GF-D8 (cell line): ENCODE measurements around the gene C17orf100.
"Not testable (repeated sequence)": the region's sequence is repeated elsewhere in the genome, so short reads cannot be mapped to it uniquely, and the experiment has no call there.

Experiments used
- DNase-seq: peaks from one replicate; lab custom pipeline; 2025; lab: John Stamatoyannopoulos, UW

The C17orf100 gene

GRCh38 chr17:6641247-6641863 lies 10.2 kb upstream of the C17orf100 start:
- DNase-seq: no peak

DNA sequence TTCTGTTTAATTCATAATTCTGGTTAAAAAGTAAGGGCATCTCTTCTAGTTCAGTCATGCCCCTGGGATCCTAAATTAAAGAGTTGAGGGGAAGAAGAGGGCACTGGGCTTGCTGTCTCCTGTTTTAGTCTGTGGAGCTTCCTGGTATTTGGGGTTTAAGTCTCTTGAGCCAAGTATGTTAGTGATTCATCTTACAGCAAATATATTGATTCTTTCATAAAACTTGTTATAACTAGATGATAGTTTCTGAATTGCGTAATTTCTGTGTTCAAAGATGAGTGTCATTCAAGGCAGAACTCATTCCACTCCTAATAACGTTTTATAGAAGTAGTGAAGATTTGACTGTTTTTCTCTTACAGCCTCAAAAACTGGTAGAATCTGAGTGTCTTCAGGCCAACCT lies 9.0 kb upstream of the C17orf100 start:
- DNase-seq: no peak

- no peak for DNase-seq
Observed at GRCh38 chr17:6643451-6644125, 8.0 kb upstream of the C17orf100 start.

GRCh38 chr17:6648181-6648580 lies 3.4 kb upstream of the C17orf100 start:
- DNase-seq: no peak

DNA sequence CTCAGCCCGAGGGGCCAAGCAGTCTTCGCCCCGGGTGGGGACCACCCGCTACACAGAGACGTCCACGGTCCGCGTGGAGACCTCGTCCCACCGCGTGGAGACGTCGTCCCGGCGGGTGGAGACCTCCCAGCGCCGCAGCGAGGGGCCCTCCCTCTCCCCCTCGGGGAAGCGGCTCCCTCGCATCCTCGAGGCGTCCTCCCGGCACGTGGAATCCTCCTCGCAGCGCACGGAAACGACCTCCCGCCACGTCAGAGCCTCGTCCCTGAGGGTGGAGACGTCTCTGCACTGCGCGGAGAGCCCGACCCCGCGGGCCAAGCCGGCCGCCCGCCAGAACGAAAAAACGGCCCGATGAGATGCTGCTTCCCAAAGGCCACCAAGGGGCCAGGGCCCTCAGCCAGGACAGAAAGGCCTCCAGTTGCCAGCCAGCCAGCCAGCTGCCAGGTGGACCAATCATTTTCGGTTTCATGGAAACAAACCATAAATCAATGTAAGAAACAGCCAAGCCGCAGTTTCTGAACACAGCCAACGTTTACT lies 424 bp downstream of the C17orf100 start:
- peak; percentile 21 for DNase-seq

DNA sequence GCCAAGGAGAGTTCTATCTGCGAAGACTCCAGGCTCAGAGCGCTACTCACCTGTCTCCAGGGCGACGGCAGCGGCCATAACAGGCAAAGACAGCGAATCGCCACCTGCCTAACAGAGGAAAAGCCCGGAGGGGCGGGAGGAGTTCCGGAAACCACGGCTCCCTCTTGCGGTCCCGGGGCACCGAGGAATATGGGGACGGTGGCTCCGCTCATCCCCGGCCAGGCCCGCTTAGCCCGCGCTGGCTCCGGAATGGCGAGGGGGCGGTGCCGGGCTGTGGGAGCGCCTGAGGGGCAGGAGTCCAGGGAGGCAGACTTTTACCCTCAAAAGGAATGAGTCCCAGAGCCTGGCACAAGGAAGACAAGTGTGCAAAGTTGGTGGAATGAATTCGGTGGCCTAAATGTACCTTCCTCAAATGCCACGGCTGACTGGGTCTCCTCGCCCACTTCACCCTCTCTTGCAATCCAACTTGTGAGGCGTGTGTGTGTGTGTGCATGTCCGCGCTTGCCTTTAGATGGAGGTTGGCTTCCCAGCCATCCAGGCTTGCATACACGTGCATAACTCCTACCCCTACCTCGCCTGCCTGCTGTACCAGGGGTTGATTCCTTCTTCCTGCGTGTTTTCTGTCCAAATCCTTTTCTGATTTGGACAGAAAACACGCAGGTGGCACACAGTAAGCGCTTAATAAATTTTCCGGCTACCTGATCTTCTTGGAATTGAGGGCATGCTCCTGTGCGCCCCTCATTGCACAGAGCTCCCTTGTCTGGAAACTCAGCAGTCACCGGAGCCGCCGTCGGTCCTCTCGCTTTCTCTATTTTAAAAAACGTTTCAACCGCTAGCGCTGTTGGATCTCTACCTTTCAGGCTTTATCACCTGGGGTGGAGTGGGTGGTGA lies 3.5 kb downstream of the C17orf100 start:
- DNase-seq: no peak

DNA sequence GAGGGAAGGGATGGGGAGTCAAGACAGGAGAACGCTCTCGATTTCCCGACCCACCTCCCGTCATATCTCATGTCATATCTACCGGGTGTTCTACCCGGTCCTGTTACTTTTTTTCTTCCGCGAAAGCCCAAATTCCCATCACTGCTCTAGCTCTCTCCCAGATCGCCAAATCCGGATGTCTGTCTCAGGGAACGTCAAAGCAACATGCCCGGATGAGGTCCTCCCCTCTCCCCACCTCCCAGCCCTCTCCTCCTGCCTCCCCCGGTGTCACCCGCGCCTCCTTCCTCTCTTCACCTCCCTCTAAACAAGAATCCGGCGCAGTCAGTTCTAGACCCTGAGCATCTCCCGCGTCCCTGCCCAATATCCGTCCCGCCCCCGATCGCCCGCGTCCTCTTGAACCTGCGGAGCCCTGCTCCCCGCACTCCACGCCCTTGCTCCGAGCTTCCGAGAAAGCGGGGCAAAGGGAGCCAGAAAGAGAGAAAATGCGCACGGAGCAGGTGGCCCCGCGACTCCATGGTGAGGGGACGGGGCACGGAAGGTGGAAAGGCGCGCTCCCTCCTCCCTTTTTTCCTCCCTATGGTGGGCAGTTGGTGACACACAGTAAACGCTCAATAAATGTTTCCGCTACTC lies 4.3 kb downstream of the C17orf100 start:
- not testable (repeated sequence) for DNase-seq

DNA sequence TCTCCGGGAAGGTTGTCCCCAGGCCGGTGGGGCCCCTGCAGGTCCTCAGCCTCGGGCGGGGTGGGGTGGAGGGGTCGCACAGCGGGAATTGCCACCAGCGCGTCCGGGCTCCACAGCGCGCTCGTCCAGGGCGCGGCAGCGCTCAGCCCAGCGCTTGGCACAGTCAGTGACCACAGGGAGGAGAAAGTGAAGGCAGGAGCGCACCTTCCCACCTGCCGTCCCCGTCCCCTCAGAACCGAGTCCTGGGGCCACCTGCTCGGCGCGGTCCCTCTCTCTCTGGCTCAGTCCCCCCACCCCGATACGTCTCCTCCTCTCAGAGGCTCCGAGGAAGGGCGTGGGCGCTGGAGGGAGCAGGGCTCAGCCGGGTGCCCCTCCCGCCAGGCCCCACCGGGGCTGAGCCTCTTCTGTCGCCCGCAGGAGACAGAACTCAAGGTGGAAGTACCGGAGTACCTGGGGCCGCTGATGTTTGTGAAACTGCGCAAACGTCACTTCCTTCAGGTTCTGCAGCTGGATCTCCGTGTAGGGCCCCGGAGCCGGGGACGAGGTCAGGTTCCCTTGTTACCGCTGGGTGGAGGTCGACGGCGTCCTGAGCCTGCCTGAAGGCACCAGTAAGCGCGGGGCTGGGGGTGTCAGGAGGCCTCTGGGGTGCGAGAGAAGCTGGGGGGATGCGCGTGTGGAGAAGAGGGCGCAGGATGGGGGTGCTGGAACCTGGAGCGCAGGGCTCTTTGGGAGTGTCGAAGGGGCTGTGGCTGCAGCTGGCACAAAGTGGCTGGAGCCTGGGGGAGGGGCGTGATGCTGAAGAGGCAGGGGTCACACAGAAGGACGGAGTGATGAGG lies 5.5 kb downstream of the C17orf100 start:
- not testable (repeated sequence) for DNase-seq

DNA sequence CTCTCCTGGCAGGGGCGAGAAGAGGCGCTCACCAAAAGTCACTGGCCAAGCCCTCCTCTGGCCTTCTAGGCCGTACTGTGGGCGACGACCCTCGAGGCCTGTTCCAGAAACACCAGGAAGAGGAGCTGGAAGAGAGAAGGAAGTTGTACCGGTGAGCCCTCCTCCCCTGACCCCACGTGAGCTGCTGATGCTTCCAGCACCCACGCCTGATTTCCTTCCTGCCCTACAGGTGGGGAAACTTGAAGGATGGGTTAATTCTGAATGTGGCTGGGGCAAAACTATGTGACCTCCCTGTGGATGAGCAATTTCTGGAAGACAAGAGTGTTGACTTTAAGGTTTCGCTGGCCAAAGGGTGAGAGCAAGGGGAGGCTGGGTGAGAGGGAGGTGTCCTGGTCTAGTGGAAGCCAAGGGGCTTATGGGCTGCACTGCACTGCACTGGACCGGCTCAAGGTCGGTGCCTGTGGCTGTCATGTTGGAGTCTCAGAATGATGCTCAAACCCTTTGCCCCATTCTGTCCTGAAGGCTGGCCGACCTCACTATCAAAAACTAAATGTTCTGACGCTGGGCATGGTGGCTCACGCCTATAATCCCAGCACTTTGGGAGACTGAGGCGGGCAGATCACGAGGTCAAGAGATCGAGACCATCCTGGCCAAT lies 6.2 kb downstream of the C17orf100 start:
- no peak for DNase-seq

DNA sequence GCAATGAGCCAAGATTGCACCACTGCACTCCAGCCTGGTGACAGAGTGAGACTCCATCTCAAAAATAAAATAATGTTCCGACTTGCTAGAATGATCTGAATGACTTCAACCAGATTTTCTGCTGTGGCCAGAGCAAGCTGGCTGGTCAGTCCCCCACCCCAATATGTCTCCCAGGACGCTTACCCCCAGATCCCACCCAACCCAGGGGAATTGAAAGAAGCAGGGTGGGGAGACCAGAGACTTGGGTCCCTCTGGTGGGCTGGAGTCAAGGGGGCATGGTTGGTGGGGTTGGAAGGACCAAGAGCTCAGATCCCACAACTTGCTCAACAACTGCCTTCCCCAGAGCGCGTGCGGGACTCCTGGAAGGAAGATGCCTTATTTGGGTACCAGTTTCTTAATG lies 6.8 kb downstream of the C17orf100 start:
- DNase-seq: not testable (repeated sequence)

DNA sequence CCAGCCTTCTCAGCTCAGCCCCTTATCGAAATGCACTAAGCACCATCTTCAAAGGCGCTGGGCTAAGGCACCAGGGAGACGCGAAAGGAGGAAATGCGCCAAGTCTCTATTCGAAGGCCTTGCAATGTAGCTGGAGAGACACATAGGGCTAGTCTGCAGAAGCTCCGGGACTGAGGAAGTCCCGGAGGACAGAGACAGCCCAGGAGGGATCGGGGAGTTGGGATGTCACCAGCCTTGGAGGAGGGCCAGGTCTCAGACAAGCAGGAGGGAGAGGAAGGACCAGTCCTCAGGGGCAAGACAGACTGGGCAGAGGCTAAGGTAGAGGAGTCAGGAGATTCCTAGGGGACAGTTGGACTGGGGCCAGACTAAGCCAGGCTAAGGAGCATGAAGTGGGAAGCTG lies 8.5 kb downstream of the C17orf100 start:
- no peak for DNase-seq

DNA sequence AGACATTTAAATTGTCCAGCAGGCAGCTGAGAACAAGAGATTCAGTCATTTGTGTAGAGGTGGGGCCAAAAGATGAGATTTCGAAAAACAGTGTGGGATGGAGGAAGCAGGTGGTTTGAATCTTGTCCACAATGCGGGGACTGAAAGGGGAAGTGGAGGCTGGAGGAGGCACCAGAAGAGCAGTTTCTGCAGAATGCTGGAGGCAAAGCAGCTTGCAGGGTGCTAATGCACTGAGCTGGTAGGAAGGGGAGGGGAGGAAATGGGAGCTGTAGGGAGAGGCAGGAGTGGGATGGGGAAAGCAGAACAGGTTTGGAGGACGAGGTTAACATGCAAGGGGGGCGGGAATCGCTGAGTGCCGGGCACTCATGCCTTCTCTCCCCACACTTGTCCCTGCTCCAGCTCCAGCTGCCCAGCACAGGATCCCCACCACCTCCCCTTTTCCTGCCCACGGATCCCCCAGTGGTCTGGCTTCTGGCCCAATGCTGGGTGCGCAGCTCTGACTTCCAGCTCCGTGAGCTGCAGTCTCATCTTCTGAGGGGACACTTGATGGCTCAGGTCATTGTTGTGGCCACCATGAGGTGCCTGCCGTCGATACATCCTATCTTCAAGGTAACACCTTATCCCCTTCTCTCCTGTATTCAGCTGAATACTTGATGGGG lies 9.4 kb downstream of the C17orf100 start:
- DNase-seq: peak; percentile 61

DNA sequence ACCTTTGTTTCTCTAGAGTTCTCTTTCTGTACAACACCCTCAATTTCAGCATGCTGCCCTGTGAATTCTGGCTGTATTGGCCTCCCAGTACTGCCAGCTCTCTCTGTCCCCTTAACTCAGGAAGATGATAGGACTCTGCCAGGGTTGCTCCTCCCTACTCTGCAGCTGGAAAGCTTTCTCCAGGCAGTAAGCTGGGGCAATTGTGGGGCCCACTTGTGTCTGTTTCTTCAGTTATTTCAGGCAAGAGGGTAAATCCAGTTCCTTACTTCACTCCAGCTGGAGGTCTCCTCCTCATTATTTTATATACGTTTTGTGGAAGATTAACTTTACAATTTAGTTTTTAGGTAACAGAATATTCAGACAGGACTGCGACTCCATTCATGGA lies 9.9 kb downstream of the C17orf100 start:
- DNase-seq: no peak

GRCh38 chr17:6663200-6663599 lies 11.6 kb downstream of the C17orf100 start:
- not testable (repeated sequence) for DNase-seq

DNA sequence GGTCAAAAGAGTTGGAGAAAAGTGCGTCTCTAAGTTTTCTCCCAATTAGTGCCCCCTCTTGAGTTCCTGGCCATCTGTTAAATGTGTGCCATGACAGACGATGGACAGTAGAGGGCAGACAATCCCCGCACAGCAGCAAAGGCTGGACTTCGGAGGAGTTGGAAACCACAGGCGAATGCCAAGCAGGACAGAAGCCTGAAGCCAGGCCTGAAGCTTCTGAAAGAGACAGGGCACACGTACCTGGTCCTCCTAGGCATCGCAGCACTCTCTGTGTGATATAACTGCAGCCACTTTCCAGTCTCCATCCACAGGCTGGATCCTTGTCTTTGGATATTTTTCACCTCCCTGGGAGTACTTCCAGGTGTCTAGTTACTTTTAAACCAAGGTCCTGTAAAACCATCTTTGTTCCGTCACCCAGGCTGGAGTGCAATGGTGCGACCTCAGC lies 14.5 kb downstream of the C17orf100 start:
- peak; percentile 4 for DNase-seq

DNA sequence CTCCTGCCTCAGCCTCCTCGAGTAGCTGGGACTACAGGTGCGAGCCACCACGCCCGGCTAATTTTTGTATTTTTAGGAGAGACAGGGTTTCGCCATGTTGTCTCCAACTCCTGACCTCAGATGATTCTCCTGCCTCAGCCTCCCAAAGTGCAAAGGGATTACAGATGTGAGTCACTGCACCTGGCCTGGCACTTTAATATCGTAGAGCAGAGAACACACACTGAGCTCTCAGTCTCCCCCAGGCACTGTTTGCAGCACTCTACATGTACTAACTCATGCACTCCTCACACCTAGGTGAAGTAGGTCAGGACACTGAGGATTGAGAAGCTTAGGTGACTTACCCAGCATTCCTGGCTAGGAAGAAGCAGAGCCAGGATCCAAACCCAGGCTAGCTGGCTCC lies 15.0 kb downstream of the C17orf100 start:
- DNase-seq: no peak

DNA sequence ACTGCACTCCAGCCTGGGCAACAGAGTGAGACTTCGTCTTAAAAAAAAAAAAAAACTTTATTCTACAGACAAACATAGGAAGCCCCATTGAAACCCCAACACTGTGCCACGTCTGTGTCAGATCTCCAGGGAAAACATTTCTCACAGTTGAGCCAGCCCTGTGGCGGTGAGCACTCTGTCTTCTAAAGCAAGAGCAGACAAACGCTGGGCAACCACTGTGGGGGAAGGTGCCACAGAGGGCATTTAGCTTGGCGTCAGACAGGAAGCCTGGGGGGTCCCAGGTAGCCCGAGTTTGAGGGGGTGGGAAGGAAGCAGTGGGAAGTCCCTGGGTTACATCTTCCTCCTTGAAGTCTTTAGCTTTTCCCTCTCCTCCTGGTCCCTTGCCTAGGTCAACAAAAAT lies 16.0 kb downstream of the C17orf100 start:
- DNase-seq: no peak

GRCh38 chr17:6668219-6668618 lies 16.7 kb downstream of the C17orf100 start:
- DNase-seq: no peak

GRCh38 chr17:6668727-6669425 lies 17.3 kb downstream of the C17orf100 start:
- no peak for DNase-seq
